Stomach smooth muscle (tissue), 2 donors: ENCODE results near the gene ANXA4.

Experiments used
- H3K27ac ChIP-seq: one replicate; pipeline ENCODE4 v1.7.0; 2013; ENCODE audit warnings: mild to moderate bottlenecking, low read length, inconsistent platforms
- H3K27me3 ChIP-seq, 2 donors: one replicate each; pipeline ENCODE4 v1.7.0; 2013; ENCODE audit warnings: low read length in 2 of 2; ENCODE audit not compliant: insufficient read depth in 2 of 2, control insufficient read depth in 1 of 2
- H3K36me3 ChIP-seq, 2 donors: one replicate each; pipeline ENCODE4 v1.7.0; 2013; ENCODE audit warnings: low read length in 2 of 2; ENCODE audit not compliant: control insufficient read depth in 2 of 2, insufficient read depth in 2 of 2
- H3K4me1 ChIP-seq: one replicate; pipeline ENCODE4 v1.7.0; 2013; ENCODE audit warnings: low read length; ENCODE audit not compliant: control insufficient read depth, insufficient read depth
- H3K4me3 ChIP-seq, 2 donors: one replicate each; pipeline ENCODE4 v1.7.0; 2013; ENCODE audit warnings: low read length in 2 of 2
- H3K9ac ChIP-seq, 2 donors: one replicate each; pipeline ENCODE4 v1.7.0; 2013; ENCODE audit warnings: low read length in 2 of 2, mild to moderate bottlenecking in 1 of 2
- H3K9me3 ChIP-seq, 2 donors: one replicate each; pipeline ENCODE4 v1.7.0; 2013; ENCODE audit warnings: low read length in 2 of 2; ENCODE audit not compliant: control insufficient read depth in 2 of 2
- donor health status: healthy.
- donor health status: Pancreatic carcinoma.

ANXA4 gene

DNA sequence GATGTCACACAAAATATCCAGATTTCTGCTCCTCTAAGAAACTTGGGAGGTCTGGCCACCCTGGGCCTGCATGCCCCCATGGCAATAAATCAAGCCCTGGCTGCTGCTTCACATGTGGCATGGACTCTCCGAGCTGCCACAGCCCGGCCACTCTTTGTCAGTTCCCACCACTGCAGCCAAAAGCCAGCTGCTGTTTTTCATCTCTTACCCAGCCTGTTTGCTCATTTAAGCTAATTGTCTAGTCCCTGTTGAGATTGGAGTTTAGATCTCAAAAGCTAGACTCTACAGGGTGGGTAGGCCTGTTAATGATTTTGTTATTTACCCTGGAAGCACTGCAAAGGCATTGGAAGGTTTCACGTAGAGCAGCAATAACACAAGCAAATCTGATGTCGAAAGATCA, 20.9 kb upstream of the ANXA4 start:
- no peaks in the 10 kb centered on the region for H3K9me3 ChIP-seq
- peaks cover 3% of the 10 kb centered on the region for H3K4me1 ChIP-seq
- no peak overlapping the region for H3K9ac ChIP-seq
- no peak overlapping the region for H3K4me3 ChIP-seq
- H3K27ac ChIP-seq = no peak overlapping the region
- no peaks in the 10 kb centered on the region for H3K36me3 ChIP-seq
- no peaks in the 10 kb centered on the region for H3K27me3 ChIP-seq

DNA sequence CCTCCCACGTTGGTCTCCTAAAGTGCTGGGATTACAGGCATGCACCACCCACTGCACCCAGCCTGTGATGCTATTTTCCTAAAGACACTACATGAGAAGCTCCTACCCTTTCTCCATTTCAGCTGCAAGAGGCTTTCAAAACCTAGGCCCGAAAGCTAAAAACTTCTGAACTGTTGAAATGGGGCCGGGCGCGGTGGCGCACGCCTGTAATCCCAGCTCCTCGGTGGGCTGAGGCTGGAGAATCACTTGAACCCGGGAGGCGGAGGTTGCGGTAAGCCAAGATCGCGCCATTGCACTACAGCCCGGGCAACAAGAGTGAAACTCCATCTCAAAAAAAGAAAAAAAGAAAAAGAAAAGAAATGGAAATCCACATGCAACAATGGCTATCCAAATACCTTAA, 18.1 kb upstream of the ANXA4 start:
- Histone ChIP-seq H3K4me3 (no peak overlapping the region), H3K4me1 (peaks cover 3% of the 10 kb centered on the region), H3K27me3 (no peaks in the 10 kb centered on the region), H3K9ac (no peak overlapping the region), H3K27ac (no peak overlapping the region), H3K9me3 (no peaks in the 10 kb centered on the region), H3K36me3 (no peaks in the 10 kb centered on the region)

DNA sequence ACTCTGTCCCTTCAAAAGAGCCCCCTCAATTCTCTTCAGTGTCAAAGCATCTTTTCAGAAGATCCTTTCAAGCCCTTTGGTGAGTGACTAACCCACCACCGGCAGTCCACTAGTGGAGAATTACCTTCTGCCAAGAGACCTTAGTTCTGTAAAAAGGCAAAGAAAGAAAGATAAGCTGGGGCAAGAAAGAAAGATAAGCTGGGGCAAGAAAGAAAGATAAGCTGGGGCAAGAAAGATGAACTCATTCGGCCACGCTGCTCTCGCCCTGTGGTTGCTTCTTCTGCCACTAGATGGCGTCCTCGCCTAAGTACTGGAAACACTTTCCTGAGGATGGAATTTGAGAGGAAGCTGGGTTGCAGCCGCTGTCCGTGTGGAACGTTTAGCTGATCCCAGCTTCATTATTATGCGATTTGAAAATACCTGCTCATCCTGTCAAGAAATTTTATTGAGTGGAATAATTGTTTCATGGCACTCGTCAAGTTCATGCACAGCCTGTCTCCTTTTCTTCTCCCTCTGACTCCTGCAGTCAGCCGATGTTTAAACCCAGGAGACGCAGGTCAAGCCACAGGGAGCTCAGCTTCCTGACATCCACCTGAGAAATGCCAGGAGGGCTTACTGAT, 17.3 kb upstream of the ANXA4 start:
- Histone ChIP-seq H3K27me3 (no peaks in the 10 kb centered on the region), H3K4me3 (peak overlapping the region; percentile 65 to 82), H3K27ac (no peak overlapping the region), H3K9me3 (no peaks in the 10 kb centered on the region), H3K9ac (peak overlapping the region in 1 of 2 donors; percentile 55), H3K36me3 (no peaks in the 10 kb centered on the region), H3K4me1 (peaks cover 3% of the 10 kb centered on the region)

DNA sequence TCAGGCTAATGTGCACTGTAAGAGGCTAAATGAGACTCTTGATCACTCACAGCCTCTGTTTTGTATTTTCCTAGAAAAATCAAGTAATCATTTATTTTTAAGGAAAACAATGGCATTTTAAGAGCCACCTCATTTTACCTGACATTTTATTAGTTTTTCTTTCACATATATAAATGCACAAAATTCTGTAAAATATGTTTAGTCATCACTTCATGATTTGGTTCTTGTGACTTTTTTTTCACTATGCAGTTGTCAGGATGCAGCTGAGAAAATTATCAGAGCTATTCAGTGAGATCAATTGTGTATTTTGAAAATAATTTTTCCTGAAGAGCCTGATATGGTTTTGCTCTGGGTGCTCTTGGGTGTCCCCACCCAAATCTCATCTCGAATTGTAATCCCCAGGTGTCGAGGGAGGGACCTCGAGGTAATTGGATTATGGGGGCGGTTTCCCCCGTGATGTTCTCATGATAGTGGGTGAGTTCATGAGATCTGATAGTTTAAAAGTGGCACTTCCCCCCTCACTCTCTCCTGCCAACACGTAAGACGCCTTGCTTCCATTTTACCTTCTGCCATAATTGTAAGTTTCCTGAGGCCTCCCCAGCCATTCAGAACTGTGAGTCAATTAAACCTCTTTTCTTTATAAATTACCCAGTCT, 16.1 kb upstream of the ANXA4 start:
- Histone ChIP-seq H3K9ac (no peak overlapping the region), H3K4me3 (no peak overlapping the region), H3K27me3 (no peaks in the 10 kb centered on the region), H3K36me3 (no peaks in the 10 kb centered on the region), H3K27ac (no peak overlapping the region), H3K4me1 (peaks cover 3% of the 10 kb centered on the region), H3K9me3 (no peaks in the 10 kb centered on the region)

DNA sequence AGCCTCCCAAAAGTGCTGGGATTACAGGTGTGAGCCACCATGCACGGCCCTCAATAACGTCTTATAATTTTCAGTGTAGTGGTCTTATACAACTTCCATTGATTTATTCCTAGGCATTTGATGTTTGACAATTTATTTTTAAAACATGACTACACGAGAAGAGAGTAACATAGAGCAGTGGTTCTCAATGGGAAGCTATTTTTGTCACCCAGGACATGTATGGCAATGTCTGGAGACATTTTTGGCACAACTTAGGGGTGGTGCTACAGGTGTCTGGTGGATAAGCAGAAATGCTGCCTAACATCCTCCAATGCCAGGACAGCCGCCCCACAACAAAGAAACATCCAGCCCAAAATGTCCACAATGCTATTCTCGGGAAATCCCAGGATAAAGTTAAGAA, 12.7 kb upstream of the ANXA4 start:
- Histone ChIP-seq H3K4me1 (peaks cover 3% of the 10 kb centered on the region), H3K9ac (no peak overlapping the region), H3K36me3 (no peaks in the 10 kb centered on the region), H3K27ac (no peak overlapping the region), H3K9me3 (no peaks in the 10 kb centered on the region), H3K27me3 (no peaks in the 10 kb centered on the region), H3K4me3 (no peak overlapping the region)

DNA sequence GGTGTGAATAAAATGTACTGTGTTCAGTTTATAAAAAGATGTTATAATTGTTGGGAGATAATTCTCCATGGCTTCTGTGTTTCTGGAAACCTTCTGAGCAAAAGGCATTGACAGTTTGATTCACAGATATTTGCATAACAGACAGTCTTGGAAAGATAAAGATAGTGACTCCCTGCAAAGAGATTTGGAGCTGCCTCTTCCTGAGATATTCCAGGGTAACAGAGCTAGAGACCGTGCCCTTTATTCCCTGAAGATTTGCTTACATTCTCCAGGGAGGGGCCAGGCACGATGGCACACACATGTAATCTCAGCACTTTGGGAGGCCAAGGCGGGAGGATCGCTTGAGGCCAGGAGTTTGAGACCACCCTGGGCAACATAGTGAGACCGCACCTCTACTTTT, 12.2 kb upstream of the ANXA4 start:
- H3K9ac ChIP-seq = no peak overlapping the region
- H3K27me3 ChIP-seq = no peaks in the 10 kb centered on the region
- no peaks in the 10 kb centered on the region for H3K36me3 ChIP-seq
- H3K4me1 ChIP-seq = peaks cover 3% of the 10 kb centered on the region
- no peak overlapping the region for H3K27ac ChIP-seq
- no peaks in the 10 kb centered on the region for H3K9me3 ChIP-seq
- H3K4me3 ChIP-seq = no peak overlapping the region

DNA sequence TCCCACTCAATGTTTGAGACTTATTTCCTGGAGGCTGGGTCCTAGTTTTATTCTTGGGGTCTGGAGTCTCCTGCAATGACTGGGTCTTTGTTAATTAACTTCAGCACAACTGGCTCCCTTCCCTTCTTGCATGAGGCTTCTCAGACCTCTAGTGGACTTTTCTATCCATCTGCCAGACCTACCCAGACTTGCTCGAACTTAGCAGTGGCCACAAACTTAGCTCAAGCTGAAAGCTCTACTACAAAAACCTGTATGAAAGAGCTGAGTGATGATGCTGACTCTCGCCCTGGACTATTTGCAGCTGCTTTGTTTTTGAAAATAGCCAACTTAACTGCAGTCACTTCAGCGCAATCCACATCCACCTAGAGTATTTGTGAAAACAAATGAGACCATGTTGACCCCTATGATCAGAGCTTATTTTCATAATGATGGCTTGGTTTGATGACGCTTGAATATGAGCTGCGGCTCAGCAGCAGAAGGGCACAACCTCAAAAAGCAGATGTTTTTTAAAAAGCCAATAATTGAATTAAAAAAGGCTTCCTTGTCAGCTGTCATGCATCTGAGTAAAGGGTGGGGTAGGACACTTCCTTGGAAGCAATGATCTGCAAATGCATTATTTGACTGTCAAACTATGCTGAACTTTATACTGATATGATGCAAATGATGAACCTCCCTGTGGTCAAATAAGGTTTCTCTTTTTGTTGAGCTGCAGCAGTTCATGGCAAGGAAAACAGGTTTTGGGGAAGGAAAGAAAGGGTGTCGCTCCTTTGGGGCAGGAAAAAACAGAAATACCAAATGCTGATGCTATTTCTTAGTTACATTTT, 10.6 kb upstream of the ANXA4 start:
- H3K27me3 ChIP-seq = no peaks in the 10 kb centered on the region
- no peaks in the 10 kb centered on the region for H3K36me3 ChIP-seq
- H3K27ac ChIP-seq = no peak overlapping the region
- no peak overlapping the region for H3K9ac ChIP-seq
- H3K4me3 ChIP-seq = no peak overlapping the region
- H3K9me3 ChIP-seq = no peaks in the 10 kb centered on the region
- no peaks in the 10 kb centered on the region for H3K4me1 ChIP-seq

DNA sequence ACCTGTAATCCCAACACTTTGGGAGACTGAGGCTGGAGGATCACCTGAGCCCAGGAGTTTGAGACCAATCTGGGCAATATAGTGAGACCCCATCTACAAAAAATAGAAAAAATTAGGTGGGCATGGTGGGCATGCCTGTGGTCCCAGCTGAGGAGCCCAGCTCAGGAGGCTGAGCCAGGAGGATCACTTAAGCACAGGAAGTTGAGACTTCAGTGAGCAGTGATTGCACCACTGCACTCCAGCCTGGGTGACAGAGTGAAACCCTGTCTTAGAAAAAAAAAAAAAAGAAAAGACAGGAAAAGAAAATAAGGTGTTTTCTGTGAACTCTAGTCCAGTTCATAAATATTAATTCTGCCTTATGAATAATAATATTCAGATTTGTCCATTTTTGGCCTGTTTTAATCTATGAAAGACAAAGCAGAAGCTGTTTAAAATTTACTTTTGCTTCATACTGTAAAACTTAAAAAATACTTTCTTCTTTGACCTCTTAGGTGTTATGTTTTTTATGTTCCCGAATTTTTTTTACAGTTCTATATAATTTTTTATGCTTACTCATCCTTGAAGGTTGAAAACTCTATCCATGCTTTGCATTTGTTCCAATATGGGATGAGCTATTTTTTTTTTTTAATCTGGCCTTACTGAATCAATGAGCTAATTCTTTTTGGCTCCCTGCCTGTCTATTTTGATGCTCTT, 8.4 kb upstream of the ANXA4 start:
- H3K27ac ChIP-seq = no peak overlapping the region
- H3K4me3 ChIP-seq = no peak overlapping the region
- no peaks in the 10 kb centered on the region for H3K4me1 ChIP-seq
- no peaks in the 10 kb centered on the region for H3K27me3 ChIP-seq
- no peak overlapping the region for H3K9ac ChIP-seq
- H3K9me3 ChIP-seq = no peaks in the 10 kb centered on the region
- no peaks in the 10 kb centered on the region for H3K36me3 ChIP-seq

DNA sequence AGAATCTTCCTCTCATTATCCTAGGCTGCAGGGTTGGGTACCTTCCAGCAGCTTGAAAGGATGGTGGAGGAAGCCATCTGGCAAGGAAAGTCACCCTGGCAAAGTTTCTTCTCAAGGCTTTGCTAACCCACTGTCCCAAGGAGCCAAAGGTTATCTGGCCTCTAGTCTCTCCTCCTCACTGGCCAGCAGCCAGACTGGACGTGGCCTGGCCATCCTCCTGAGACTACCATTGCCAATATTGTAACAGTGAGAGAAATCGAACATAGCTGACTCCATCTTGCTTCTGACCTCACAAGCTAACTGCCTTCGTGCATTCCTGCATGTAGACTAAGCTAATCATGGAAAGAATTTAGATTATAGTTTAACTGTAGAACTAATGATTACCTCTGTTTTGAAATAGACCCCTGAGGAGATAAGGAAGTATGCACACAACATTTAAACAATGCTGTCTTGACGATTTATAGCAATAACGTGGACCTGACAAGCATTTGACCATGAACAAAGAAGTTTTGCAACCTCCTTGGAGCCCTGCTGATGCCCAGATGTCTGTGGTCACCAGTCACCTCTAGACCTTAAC, 7.8 kb upstream of the ANXA4 start:
- Histone ChIP-seq H3K4me3 (no peak overlapping the region), H3K36me3 (no peaks in the 10 kb centered on the region), H3K9ac (no peak overlapping the region), H3K27me3 (no peaks in the 10 kb centered on the region), H3K4me1 (no peaks in the 10 kb centered on the region), H3K9me3 (no peaks in the 10 kb centered on the region), H3K27ac (no peak overlapping the region)

DNA sequence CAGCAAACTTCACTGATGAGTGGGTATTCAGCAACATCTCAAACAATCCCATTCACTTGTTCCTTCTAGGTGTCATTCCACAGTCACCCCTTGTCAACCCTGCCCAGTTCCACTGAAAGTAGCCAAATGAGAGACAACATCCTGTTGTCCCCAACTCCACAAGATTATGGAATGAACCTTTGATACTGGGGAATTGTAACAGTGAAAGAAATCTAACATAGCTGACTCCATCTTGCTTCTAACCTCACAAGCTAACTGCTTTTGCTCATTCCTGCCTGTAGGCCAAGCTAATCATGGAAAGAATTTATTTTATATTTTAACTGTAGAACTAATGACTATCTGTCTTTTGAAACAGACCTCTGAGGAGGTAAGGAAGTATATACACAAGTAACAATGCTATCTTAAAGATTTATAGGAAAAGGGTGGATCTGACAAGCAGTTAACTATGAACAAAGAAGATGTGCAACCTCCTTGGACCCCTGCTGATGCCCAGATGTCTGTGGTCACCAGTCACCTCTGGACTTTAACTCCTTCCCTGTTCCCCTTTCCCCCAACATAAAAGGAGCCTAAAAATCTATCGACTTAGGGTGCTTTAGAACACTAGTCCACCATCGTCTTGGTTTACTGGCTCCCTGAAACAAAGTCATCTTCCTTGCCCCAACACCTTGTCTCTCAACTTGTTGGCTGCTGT, 6.9 kb upstream of the ANXA4 start:
- Histone ChIP-seq H3K9ac (no peak overlapping the region), H3K27me3 (no peaks in the 10 kb centered on the region), H3K4me3 (no peak overlapping the region), H3K36me3 (no peaks in the 10 kb centered on the region), H3K9me3 (no peaks in the 10 kb centered on the region), H3K4me1 (no peaks in the 10 kb centered on the region), H3K27ac (no peak overlapping the region)
